HG02943 (cell line): ENCODE results near the gene AFF3.

Experiments used
- ATAC-seq: cut with Tn5 transposase; IDR thresholded peaks from one replicate; pipeline ENCODE4 v1.9.1; 2021; ENCODE audit warnings: mild to moderate bottlenecking, low read depth, moderate library complexity; ENCODE audit not compliant: unreplicated experiment

AFF3 gene, protein sequence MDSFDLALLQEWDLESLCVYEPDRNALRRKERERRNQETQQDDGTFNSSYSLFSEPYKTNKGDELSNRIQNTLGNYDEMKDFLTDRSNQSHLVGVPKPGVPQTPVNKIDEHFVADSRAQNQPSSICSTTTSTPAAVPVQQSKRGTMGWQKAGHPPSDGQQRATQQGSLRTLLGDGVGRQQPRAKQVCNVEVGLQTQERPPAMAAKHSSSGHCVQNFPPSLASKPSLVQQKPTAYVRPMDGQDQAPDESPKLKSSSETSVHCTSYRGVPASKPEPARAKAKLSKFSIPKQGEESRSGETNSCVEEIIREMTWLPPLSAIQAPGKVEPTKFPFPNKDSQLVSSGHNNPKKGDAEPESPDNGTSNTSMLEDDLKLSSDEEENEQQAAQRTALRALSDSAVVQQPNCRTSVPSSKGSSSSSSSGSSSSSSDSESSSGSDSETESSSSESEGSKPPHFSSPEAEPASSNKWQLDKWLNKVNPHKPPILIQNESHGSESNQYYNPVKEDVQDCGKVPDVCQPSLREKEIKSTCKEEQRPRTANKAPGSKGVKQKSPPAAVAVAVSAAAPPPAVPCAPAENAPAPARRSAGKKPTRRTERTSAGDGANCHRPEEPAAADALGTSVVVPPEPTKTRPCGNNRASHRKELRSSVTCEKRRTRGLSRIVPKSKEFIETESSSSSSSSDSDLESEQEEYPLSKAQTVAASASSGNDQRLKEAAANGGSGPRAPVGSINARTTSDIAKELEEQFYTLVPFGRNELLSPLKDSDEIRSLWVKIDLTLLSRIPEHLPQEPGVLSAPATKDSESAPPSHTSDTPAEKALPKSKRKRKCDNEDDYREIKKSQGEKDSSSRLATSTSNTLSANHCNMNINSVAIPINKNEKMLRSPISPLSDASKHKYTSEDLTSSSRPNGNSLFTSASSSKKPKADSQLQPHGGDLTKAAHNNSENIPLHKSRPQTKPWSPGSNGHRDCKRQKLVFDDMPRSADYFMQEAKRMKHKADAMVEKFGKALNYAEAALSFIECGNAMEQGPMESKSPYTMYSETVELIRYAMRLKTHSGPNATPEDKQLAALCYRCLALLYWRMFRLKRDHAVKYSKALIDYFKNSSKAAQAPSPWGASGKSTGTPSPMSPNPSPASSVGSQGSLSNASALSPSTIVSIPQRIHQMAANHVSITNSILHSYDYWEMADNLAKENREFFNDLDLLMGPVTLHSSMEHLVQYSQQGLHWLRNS (N-terminal part only)

DNA sequence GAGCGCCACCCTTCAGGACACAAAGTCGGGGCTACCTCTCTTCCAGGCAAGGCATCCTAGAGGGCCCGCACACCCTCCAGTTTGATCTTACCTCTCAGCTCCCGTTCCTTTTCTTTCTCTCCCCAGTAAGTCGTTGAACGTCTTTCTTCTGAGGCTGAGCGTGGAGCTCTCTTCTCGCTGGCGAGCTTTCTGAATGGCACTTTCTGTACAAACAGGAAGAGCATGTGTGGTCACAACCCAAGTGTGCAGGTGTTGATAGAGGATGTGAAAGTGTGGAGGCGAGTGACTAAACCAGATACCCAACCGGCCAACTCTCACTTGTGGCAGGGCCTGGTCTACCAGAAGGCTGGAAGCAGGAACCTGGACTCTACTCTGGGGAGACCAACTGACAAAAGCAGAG, at the start of gene AFF3:
TSS of gene AFF3 (minus strand) at position 198 of the 400 bp plus-strand sequence. CDS start 38,136 bp downstream, outside the sequence.
- peak; percentile 99 for ATAC-seq

DNA sequence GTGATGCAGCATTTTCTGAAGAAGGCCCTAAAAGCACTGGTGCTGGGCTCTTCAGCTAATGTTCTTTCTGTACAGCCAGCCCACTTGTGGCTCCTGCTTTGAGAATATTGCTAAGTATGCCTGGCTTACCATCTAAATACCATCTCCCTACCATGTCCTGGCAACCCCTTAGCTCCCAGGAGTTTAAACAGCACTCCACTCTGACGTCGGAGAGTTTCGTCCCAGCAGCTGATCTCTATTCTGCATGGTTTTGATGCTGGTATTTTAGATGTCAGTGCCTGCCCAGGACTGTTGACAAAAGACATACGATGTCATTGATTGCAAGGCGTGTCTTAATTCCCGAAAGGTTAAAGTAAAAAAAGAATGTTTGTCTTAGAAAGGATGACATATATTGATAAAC, 47.0 kb upstream of the AFF3 start:
- ATAC-seq: no peak

DNA sequence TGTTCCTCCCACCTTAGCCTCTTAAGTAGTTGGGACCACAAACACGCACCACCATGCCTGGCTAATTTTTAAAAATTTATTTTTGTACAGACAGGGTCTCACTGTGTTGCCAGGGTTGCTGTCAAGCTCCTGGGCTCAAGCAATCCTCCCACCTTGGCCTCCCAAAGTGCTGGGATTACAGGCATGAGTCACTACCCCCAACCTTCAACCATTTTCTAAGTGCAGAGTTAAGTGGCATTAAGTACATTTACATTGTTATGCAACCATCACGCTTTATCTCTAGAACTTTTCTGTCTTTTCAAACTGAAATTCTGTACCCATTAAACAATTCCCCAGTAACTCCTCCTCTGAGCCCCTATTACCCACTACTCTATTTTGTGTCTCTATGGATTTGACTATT, 45.9 kb upstream of the AFF3 start:
- no peak for ATAC-seq

DNA sequence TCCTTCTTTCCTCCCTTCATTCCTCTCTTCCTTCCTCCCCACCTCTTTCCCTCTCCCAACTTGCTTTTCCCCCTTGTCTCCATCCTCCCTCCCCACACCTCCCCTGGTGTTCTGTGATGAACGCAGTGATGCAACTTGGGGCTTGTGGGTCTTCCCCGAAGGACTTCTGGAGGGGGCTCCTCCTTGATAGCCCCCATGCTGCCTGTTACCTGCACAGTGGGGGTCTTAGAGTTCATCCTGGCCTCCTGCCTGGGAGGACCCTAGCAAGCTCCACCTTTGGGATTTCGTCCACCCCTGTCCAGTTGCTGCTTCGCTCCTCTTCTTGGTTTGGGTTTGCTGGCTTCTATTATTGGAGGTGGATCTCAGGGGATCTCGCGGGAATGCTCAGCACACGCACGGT, 43.7 kb upstream of the AFF3 start:
- ATAC-seq: no peak

DNA sequence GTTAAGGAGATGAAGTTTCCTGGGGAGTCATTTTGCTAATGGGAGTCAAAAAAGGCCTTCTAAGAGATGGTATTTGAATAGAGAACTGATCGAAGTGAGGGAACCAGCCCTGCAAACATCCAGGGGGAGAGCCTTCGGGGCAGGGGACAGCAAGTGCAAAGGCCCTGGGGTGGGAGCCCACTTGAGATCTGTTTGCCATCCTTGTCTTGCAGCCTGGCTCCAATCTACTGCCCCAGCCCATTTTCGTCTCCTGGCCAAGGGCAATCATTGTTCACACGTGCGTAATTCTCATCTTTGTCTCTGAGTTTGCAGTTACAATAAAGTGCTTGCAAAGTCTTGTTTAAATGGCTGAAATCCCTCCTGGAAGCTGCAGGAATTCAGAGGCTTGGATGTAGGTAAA, 43.1 kb upstream of the AFF3 start:
- ATAC-seq: no peak

DNA sequence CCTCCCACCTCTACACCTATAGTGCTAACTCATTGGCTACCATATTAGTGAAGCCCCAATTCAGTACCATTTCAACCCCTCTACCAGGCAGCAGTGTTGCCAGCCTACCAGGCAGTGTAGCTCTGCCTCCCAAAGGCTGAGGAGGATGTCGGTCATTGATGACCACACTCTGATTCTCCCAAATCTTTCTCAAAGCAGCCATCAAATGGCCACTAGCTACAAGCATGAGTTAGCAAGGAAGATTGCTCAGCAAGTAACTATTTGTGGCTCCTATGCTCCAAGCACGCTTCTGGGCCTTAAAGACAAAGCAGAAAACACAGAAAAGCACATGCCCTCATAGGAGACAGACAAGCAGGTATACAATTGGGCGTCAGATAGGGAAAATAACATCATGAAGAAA, 42.7 kb upstream of the AFF3 start:
- no peak for ATAC-seq

DNA sequence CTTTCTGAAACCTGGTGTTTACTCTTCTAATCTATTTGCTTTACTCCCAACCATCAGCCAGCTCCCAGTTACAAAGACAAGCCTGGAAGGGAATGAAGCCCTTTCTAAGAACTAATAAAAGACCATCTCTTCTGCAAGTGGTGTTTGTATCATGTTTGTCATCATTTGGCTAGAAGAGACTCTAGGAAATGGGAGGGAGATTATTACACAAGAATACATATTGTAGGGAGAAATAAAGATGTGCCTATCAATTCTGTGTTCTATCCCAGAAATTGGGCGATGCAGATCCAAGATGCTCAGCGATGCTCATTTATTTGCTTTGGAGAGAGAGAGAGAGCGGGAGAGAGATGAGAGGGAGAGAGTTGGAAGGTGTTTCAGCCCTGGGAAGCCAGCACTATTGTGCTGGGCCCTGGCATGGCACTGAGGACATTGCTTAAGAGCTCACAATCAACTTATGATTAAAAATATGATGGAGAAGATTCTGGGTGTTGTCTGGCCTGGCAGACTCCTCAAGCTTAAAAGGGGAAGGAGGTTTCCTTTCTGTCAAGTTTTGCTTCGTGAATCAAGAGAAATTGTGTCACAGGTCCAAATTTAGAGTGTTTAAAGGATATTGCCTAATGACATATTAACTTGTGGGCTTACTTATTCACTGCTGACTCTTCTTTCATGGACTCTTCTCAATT, 41.8 kb upstream of the AFF3 start:
- no peak for ATAC-seq

DNA sequence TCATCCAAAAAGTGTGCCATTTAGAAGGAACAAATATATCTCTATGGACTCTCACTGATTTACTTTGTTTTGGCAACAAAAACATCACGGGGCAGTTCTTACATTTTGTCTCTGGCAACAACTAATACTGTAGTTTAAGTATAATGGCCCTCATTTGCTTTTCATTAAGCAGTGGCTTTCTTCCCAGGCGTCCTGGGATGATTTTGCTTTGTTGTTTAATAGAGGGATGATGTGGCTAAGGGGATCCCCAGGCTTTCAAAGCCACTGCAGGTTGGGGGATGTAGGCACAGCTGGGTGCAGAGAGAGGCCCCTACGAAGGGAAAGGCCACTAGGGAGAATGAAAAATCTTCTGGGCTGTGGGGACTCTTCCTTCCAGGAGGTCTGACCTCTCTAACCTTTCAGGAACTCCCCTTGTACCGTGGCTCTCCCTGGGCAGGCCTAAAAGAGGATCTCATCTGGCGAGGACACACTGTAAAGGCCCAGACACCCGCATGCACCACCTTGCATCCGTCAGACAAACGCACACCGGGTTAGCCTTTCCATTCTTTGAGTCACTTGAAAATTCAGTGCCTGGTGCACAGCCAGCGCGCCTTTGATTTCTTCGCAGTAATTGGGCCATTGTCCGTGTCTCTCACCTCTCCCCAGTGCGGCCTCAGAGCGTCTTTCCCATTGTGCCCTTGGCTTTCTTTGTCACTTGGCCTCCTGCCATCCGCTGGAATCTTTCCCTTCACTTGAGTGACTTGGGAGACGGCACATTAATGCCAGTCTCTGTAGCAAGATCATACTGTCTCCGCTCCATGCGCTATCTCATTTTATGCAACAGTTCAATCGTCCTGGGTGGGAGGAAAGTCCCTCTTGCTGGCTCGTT, 40.3 kb upstream of the AFF3 start:
- ATAC-seq: no peak

DNA sequence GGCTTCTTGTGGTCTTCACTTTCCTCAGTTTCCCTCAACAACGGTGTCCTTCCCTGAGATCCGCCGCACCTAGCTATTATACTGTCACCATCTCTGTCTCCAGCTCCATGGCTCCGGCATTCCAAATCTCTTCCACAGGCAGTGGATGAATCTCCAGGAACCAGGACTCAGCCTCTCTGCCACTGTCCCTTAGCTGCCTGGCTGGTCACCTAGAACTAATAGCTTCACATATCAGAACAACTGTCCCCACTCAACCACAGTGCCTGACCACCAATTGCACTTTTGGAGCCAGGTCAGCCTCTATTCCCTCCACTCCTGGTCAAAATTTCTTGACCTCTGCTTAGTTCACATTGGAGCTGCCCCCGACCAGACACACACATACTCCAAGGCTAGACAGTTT, 38.1 kb upstream of the AFF3 start:
- ATAC-seq: no peak

DNA sequence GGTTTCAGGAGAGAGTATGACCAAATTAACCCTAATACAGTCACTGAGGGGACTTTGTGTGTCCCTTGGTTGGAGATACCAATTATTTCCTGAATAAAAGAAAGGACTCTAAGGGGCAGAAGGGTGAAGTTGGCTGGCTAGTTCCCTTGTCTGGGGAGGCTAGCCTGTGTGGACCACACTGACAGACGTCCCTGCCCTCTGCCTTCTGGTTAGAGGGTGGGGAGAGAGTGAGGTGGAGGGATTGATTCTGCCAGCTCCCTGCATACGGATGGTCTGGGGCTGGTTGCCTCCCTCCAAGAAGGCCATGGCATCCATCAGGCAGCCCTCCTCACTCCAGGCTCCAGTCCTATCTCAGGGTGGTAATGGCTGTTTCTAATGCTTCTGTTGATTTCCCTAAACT, 37.4 kb upstream of the AFF3 start:
- no peak for ATAC-seq

DNA sequence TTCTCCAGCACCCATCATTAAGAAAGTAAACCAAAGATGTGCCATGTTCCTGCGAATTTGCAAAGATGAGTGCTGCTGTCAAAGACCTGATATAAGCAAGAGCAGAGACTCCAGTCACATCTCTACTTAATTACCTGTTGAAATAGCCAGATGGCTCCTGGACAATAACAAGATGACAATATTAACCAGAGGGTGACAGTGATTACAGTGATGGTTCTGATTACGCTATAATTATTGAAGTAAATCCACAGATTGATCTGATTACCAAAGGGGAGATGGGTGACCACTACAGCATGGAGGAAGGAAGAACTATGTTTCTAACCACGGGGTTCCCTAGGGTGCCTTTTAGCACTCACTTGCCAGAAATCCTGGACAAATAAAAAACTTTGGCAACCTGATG, 36.5 kb upstream of the AFF3 start:
- ATAC-seq: no peak

DNA sequence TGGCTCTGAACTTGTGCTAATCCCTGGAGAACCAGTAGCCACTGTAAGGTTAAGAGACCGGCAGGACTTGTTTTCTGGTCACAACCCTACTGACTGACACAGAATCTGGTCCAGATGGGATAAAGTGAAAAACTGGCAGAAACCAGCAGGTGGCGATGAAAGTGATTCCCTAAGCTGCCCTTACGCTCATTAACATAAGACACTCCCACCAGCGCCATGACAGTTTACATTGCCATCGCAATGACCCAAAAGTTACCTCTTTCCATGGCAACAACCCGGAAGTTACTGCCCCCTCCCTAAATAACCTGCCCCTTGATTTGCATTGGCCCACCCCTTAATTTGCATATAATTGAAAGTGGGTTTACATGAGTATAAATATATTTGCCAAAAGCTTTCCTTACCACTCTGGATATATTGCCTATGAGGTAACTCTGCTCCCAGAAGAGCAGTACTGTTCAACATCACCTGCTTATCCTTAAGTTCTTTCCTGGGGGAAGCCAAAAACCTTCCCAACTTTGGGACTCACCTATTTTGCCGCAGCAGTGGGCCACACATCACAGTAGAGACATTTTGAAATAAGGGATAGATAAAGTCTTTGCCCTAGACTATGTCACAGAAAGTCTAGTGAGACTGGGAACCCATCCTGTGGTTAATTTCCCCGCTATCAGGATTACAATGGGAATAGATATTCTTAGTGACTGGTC, 35.8 kb upstream of the AFF3 start:
- ATAC-seq: no peak

DNA sequence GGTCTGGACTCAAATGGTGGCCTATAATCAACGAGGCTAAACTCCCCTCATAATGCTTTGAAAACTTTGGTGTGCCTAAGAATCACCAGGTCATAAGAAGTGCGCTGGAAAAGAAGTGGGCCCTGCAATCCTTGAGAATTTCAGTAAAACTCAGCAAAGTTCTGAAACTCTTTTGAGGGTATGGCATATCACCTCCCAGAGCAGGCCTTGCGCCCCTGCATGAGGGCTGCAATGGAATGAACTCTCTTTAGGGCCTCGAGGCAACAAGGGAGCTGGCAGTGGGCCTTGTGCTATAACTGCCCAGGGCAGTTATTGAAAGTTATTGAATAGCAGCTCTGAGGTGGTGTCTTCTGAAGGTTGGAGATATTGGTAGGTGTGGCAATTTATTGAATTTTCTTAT, 34.5 kb upstream of the AFF3 start:
- no peak for ATAC-seq

DNA sequence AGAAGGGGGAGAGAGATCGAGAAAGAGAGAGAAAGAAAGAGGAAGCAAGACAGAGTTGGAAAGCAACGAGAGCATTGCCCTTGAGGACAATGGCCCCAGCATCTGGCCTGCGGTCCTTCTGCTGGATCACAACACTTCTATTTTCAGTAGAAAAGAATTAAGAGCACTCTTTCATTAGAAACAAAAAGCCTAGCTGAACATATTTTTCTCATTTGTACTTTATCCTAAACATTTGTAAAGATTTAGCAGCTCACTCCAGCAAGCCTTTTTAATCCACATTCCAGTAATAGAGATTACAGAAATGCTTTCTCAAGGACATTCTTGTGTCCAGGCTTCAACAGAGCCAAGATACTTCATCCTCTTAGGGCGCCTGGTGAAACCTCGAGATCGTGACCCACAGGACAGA, 31.6 kb upstream of the AFF3 start:
- ATAC-seq: no peak

DNA sequence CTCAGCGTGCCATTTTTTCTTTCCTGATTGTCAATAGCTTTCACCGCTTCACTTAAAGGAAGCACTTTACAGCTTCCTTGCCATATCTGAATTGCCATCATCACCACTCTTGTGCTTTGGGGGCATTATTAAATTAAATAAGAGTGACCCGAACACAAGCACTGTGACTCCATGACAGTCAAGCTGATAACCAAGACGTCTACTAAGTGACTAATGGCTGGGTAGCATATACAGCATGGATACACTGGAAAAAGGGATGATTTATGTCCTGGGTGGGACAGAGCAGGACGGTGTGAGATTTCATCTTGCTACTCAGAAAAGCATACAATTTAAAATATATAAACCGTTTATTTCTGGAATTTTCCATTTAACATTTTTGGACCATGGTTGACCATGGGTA, 24.3 kb upstream of the AFF3 start:
- ATAC-seq: no peak

DNA sequence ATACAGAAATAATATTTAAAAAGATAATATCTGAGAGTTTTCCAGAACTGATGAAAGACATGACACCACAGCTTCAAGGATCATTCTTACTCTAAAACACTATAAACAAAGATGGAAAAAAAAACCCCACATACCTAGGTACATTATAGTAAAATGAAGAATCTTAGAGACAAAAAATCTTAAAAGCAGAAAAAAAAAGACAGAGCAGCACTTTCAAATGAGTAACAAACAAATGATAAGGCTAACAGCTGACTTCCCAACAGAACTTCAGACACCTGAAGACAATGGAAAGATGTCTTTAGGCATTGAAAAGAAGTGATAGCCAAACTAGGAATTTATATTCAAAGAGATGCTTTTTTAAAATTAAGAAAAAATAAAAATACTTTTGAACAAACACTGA, 21.2 kb upstream of the AFF3 start:
- ATAC-seq: no peak

DNA sequence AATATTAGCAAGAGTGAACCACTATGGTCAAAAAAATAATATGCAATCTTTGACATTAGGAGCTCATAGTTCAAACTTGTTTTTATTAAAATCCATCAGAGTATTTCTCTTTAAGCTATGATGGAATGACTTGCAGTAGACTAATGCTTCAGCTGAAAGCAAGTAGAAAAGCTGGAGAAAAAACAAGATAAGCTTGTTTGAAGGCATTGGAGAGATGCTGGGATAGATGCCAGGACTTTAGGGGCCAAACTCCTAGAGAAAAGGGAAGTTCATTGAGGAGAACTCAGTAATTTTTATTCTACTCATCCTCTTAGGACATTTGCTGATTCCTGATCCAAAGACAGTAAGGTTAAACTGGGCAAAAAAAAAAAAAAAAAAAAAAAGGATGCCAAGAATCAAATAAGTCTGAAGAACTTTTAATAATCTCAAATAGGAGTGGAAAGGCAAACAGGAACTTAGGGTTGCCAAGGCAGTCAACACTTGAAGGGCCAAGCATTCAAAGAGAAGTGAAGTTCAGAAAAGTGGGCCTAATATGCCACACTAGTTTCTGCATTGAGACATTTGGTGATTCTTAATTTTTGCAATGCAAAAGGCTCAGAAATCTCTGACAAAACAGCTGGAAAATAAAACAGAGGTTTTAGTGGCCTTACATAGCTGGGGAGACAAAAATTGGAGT, 19.7 kb upstream of the AFF3 start:
- no peak for ATAC-seq

DNA sequence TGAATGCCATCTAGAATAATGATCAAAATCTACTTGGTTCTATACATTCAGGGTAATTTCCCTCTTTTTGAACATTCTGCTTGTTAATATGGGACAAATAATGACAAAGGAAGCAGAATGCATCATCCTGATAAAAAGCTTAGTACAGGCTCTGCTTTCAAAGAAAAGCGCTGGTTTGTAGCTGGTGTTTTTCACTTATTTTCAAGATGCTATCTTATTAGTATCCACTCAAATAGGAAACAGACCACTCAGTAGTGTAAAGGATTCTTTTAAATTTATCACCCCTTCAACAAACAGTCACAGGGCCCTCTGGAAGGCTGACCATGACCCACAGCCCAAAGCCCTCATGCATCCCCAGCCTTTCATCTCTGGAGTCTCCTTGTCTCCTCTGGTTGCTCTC, 18.0 kb upstream of the AFF3 start:
- no peak for ATAC-seq
